AML-193 (cell line): ENCODE measurements around the gene LIME1.

Experiments
- DNase-seq, 2 experiments: peaks; one replicate each; lab custom pipeline; 2025; lab: John Stamatoyannopoulos, UW

LIME1 gene

GRCh38 chr20:63735859-63736718, at the start of gene LIME1:
TSS of gene LIME1 (plus strand) at chr20:63736664. CDS start at chr20:63737550, 886 bp downstream.
- DNase-seq: no peak

- no peak for DNase-seq
Measured at GRCh38 chr20:63687419-63688178, 48.9 kb upstream of the LIME1 start.

GRCh38 chr20:63688228-63689045, 48.0 kb upstream of the LIME1 start:
- no peak for DNase-seq

GRCh38 chr20:63689046-63690002, 47.1 kb upstream of the LIME1 start:
- DNase-seq: no peak

- no peak for DNase-seq
Measured at GRCh38 chr20:63690003-63690897, 46.2 kb upstream of the LIME1 start.

GRCh38 chr20:63690898-63691710, 45.4 kb upstream of the LIME1 start:
- DNase-seq: no peak

- no peak for DNase-seq
Measured at GRCh38 chr20:63691711-63692435, 44.6 kb upstream of the LIME1 start.

- no peak for DNase-seq
Measured at GRCh38 chr20:63692436-63693082, 43.9 kb upstream of the LIME1 start.

GRCh38 chr20:63693083-63693732, 43.3 kb upstream of the LIME1 start:
- no peak for DNase-seq

GRCh38 chr20:63693733-63694583, 42.5 kb upstream of the LIME1 start:
- DNase-seq: no peak

- DNase-seq: no peak
Measured at GRCh38 chr20:63694584-63695423, 41.7 kb upstream of the LIME1 start.

- DNase-seq: no peak
Measured at GRCh38 chr20:63695424-63696305, 40.8 kb upstream of the LIME1 start.

GRCh38 chr20:63696306-63696627, 40.2 kb upstream of the LIME1 start:
- no peak for DNase-seq

GRCh38 chr20:63696628-63697356, 39.7 kb upstream of the LIME1 start, which contains the start of gene TNFRSF6B:
TSS of gene TNFRSF6B (plus strand) at chr20:63696652. CDS start at chr20:63696768, 116 bp downstream.
- no peak for DNase-seq
